Measurements from ENCODE around the gene MTOR.

The MTOR gene

DNA sequence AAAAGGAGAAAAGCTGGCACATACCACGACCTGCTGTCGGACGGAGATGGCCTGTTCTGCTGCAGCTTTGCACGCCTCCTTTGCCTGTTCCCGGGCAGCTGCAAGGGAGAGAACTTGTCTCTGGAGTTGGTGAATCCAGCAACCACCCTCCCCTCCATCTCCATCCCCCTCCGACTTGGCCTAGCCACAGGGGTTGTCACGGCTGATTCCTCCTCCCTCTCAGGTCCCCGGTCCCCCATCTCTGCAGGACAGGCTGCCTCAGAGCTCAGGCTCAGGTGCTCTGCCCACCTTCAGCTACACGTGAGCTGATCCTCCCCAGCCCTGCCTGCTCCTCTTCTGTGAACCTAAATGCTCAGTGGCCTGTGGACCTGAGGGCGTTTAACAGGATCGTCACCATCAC, 191.5 kb downstream of the MTOR start:
- Histone ChIP-seq H3K4me3 (ENCODE audit: low read length) (no peak overlapping the region), H4K20me1 (ENCODE audit: insufficient read depth, low read length) (no peaks in the 10 kb centered on the region), H3K36me3 (replicated peaks; ENCODE audit: insufficient read depth, low read length) (peaks cover 3% of the 10 kb centered on the region; the same call in 1 of the 2 replicates), H3K79me2 (ENCODE audit: low read length) (no peaks in the 10 kb centered on the region), H3K27me3 (replicated peaks; ENCODE audit: insufficient read depth, low read length) (no peaks in the 10 kb centered on the region), H3K9ac (ENCODE audit: low read length) (no peak overlapping the region), H3K27ac (ENCODE audit: low read length) (no peak overlapping the region), H3K4me2 (ENCODE audit: low read depth, low read length) (no peak overlapping the region), H3K9me3 (replicated peaks; ENCODE audit: insufficient read depth, low read length) (no peaks in the 10 kb centered on the region), H3K9me2 (replicated peaks; ENCODE audit: insufficient read depth, low read length) (no peaks in the 10 kb centered on the region), H3K4me1 (ENCODE audit: low read length) (no peaks in the 10 kb centered on the region), H3F3A (ENCODE audit: insufficient read depth, low read length) (no peaks in the 10 kb centered on the region), H2AFZ (ENCODE audit: low read length) (no peak overlapping the region)
- no peak for DNase-seq
- no peak for TF ChIP-seq EZH2phosphoT487 (IDR thresholded peaks at IDR 0.05; ENCODE audit: low read length)
- TF ChIP-seq EZH2 (optimal IDR thresholded peaks at IDR 0.05; ENCODE audit: low read depth, low read length) = no peak
- TF ChIP-seq, protein P1, sequence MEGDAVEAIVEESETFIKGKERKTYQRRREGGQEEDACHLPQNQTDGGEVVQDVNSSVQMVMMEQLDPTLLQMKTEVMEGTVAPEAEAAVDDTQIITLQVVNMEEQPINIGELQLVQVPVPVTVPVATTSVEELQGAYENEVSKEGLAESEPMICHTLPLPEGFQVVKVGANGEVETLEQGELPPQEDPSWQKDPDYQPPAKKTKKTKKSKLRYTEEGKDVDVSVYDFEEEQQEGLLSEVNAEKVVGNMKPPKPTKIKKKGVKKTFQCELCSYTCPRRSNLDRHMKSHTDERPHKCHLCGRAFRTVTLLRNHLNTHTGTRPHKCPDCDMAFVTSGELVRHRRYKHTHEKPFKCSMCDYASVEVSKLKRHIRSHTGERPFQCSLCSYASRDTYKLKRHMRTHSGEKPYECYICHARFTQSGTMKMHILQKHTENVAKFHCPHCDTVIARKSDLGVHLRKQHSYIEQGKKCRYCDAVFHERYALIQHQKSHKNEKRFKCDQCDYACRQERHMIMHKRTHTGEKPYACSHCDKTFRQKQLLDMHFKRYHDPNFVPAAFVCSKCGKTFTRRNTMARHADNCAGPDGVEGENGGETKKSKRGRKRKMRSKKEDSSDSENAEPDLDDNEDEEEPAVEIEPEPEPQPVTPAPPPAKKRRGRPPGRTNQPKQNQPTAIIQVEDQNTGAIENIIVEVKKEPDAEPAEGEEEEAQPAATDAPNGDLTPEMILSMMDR (IDR thresholded peaks at IDR 0.05; ENCODE audit: low read length) = no peak

DNA sequence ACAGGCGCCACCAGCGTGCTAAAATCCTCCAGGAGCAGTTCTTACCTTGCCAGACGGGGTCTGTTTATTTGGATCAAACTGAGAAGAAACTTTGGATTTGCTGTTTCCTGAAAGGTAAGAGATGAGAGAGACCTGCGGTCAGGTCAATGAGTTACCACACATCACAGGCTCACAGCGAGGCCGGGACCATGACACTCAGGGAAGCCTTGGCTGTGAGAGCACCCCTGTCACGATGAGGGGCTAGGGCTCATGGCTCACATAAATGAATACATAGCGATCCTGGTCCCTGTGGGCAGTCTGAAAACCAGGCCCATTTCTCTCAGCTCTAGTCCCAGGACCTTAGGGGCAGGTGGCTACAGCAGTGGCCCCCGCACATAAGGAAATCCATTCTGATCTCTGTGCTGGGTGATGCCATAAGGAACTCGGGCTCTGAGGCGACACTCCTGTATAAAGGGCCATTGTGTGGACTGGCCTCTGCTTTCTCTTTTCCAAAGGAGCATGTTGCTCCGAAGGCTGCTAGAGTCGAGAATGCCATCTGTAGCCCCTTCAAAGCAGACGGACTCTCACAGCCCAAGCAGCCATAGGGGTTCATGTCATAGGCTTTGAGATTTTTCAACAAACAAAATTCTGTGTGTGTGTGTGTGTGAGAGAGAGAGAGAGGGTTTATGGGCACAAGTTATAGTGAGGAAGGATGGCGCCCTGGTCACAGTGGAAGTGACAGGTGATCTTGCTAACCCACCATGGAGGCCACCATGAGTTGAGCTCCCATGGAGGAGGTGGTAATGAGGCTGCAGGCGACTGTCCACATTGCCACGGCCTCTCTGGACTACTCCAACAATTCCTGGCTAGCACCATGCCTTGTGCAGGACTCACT, 193.5 kb downstream of the MTOR start:
- Histone ChIP-seq H3F3A (ENCODE audit: insufficient read depth, low read length) (no peaks in the 10 kb centered on the region), H3K9ac (ENCODE audit: low read length) (no peak overlapping the region), H3K9me2 (replicated peaks; ENCODE audit: insufficient read depth, low read length) (no peaks in the 10 kb centered on the region), H3K4me2 (ENCODE audit: low read depth, low read length) (no peak overlapping the region), H3K4me1 (ENCODE audit: low read length) (no peaks in the 10 kb centered on the region), H3K9me3 (replicated peaks; ENCODE audit: insufficient read depth, low read length) (no peaks in the 10 kb centered on the region), H3K27ac (ENCODE audit: low read length) (no peak overlapping the region), H3K27me3 (replicated peaks; ENCODE audit: insufficient read depth, low read length) (no peaks in the 10 kb centered on the region), H3K36me3 (replicated peaks; ENCODE audit: insufficient read depth, low read length) (peaks cover 7% of the 10 kb centered on the region; the same call in 1 of the 2 replicates), H3K4me3 (ENCODE audit: low read length) (no peak overlapping the region), H4K20me1 (ENCODE audit: insufficient read depth, low read length) (no peaks in the 10 kb centered on the region), H3K79me2 (ENCODE audit: low read length) (no peaks in the 10 kb centered on the region), H2AFZ (ENCODE audit: low read length) (no peak overlapping the region)
- no peak for TF ChIP-seq EZH2phosphoT487 (IDR thresholded peaks at IDR 0.05; ENCODE audit: low read length)
- no peak for TF ChIP-seq EZH2 (optimal IDR thresholded peaks at IDR 0.05; ENCODE audit: low read depth, low read length)
- TF ChIP-seq, protein P1 (IDR thresholded peaks at IDR 0.05; ENCODE audit: low read length) = no peak
- DNase-seq = no peak

DNA sequence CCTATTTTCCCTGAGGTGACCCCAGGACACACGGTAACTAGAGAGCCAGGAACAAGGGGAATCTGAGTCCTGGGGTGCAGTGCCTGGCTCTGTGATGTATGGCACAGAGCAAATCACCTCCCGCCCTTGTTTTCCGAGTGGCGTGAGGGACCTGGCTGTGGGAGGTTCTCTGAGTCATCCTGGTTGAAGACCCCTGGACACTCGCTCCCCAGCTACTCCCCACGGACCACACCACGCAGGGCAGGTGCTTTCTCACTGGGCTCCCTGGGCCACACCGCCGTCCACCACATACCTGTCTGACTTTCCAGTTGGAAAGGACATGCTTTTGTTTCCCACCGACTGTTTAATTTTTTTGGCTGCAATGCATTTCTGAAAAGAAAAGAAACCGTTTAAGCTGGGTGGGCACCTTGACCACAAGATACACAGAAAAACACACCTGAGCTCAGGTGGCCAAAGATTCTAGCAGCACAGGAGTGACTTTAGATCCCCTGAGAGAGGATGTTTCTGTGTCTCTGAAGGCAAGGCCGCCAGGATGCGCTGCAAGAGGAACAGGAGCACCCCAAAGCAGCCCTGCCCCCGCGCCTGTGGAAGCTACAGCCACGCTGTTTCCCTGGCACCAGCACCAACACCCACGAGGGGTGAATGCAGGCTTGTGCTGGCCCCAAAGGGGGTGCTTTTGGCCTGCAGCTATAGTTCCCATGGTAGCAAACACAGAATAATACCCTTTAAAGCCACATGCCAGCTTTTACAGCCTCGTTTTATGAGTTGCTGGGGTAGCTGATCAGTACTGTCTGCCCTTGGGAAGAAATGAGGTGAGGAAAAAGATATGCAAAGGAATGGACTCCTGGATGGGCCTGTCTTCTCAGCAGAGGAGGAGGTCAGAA, 194.4 kb downstream of the MTOR start:
- no peak overlapping the region for H3K27ac ChIP-seq (ENCODE audit: low read length)

More for the DNA sequence above, 194.4 kb downstream of the MTOR start:
- H3F3A ChIP-seq (ENCODE audit: insufficient read depth, low read length) = peaks cover 1% of the 10 kb centered on the region; the same call in 1 of the 2 replicates
- H3K9me3 ChIP-seq (replicated peaks; ENCODE audit: insufficient read depth, low read length) = no peaks in the 10 kb centered on the region
- H3K4me1 ChIP-seq (ENCODE audit: low read length) = no peaks in the 10 kb centered on the region
- no peaks in the 10 kb centered on the region for H3K79me2 ChIP-seq (ENCODE audit: low read length)
- no peak overlapping the region for H2AFZ ChIP-seq (ENCODE audit: low read length)
- no peak overlapping the region for H3K9ac ChIP-seq (ENCODE audit: low read length)
- no peaks in the 10 kb centered on the region for H3K9me2 ChIP-seq (replicated peaks; ENCODE audit: insufficient read depth, low read length)
- no peak overlapping the region for H3K4me2 ChIP-seq (ENCODE audit: low read depth, low read length)
- DNase-seq = no peak
- no peak overlapping the region for H3K4me3 ChIP-seq (ENCODE audit: low read length)
- peaks cover 7% of the 10 kb centered on the region; the same call in 1 of the 2 replicates for H3K36me3 ChIP-seq (replicated peaks; ENCODE audit: insufficient read depth, low read length)
- TF ChIP-seq EZH2phosphoT487 (IDR thresholded peaks at IDR 0.05; ENCODE audit: low read length) (no peak), EZH2 (optimal IDR thresholded peaks at IDR 0.05; ENCODE audit: low read depth, low read length) (no peak)
- TF ChIP-seq, protein P1 (IDR thresholded peaks at IDR 0.05; ENCODE audit: low read length) = no peak
- no peaks in the 10 kb centered on the region for H3K27me3 ChIP-seq (replicated peaks; ENCODE audit: insufficient read depth, low read length)
- H4K20me1 ChIP-seq (ENCODE audit: insufficient read depth, low read length) = no peaks in the 10 kb centered on the region
